Muscle of leg (tissue), 11 donors: ENCODE measurements around the gene TNFSF13. TPM values are rescaled to one million over a fixed set of nuclear protein-coding genes. Genes with fewer than 3 reads are reported as not detected.

Experiments
- DNase-seq: peaks from one replicate; pipeline ENCODE4 v3.0.0; 2013
- H3K27ac ChIP-seq: one replicate; pipeline ENCODE4 v1.5.1; 2013; ENCODE audit warnings: mild to moderate bottlenecking, low read length, control low read depth
- H3K27me3 ChIP-seq: one replicate; pipeline ENCODE4 v1.6.1; 2013; ENCODE audit warnings: low read length; ENCODE audit not compliant: control insufficient read depth, insufficient read depth
- H3K36me3 ChIP-seq: one replicate; pipeline ENCODE4 v1.6.1; 2013; ENCODE audit warnings: low read length; ENCODE audit not compliant: control insufficient read depth, insufficient read depth
- H3K4me1 ChIP-seq: one replicate; pipeline ENCODE4 v1.6.1; 2013; ENCODE audit warnings: low read length; ENCODE audit not compliant: control insufficient read depth, insufficient read depth
- H3K4me3 ChIP-seq: one replicate; pipeline ENCODE4 v1.5.1; 2013; ENCODE audit warnings: low read length, control low read depth
- H3K9me3 ChIP-seq: replicated peaks from 2 replicates; pipeline ENCODE4 v1.6.1; 2013; ENCODE audit warnings: low read depth, low read length; ENCODE audit not compliant: control insufficient read depth
- WGBS: methylation state at CpG from one replicate; pipeline ENCODE4 v1.1.5; 2013; ENCODE audit warnings: missing lambda C conversion rate; ENCODE audit not compliant: insufficient coverage; 5-methylcytosine and 5-hydroxymethylcytosine counted together
- polyA plus RNA-seq, 8 donors: library from polyadenylated mRNA; unstranded; fragments of 120-200 nt; gene quantifications; one replicate each; pipeline versions ENCODE4 v1.2.1 to v1.2.3, GENCODE V29; 2013; ENCODE audit warnings: inconsistent platforms in 1 of 8, low replicate concordance in 1 of 8; ENCODE audit not compliant: insufficient read length in 8 of 8, insufficient read depth in 1 of 8
- total RNA-seq: library from RNA; stranded (reverse); fragments of 120-200 nt; gene quantifications from one replicate; pipeline ENCODE4 v1.2.4, GENCODE V29; 2013

TNFSF13 gene
- total and polyA plus RNA-seq, 9 donors, result 2.2 to 5.9 (median 4.3) TPM

DNA sequence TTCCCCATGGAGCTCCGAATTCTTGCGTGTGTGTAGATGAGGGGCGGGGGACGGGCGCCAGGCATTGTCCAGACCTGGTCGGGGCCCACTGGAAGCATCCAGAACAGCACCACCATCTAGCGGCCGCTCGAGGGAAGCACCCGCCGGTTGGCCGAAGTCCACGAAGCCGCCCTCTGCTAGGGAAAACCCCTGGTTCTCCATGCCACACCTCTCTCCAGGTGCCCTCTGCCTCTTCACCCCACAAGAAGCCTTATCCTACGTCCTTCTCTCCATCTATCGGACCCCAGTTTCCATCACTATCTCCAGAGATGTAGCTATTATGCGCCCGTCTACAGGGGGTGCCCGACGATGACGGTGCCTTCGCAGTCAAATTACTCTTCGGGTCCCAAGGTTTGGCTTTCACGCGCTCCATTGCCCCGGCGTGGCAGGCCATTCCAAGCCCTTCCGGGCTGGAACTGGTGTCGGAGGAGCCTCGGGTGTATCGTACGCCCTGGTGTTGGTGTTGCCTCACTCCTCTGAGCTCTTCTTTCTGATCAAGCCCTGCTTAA is 2.6 kb downstream of the TNFSF13 start:
- H3K27ac ChIP-seq, result peak overlapping the region; percentile 98
- H3K27me3 ChIP-seq, result no peaks in the 10 kb centered on the region
- H3K36me3 ChIP-seq, result peaks cover 35% of the 10 kb centered on the region
- WGBS, result under 1% methylated on average over 19 of the region's 32 CpGs
- DNase-seq, result peak; percentile 93
- no peaks in the 10 kb centered on the region for H3K9me3 ChIP-seq
- H3K4me3 ChIP-seq, result peak overlapping the region; percentile 83
- peaks cover 56% of the 10 kb centered on the region for H3K4me1 ChIP-seq

GRCh38 chr17:7561589-7562207 is 3.1 kb downstream of the TNFSF13 start, which contains the start of gene SENP3:
TSS of gene SENP3 (plus strand) at chr17:7561919. CDS start at chr17:7563077, 1,158 bp downstream.
- peak; percentile 97 for DNase-seq
- WGBS, result under 1% methylated on average over 75 of the region's 82 CpGs

GRCh38 chr17:7562208-7562605 is 3.7 kb downstream of the TNFSF13 start:
- peak overlapping the region; percentile 83 for H3K4me3 ChIP-seq
- no peak for DNase-seq
- H3K36me3 ChIP-seq, result peaks cover 45% of the 10 kb centered on the region
- 1% methylated on average over 9 of the region's 28 CpGs for WGBS
- peak overlapping the region; percentile 82 for H3K27ac ChIP-seq
- H3K27me3 ChIP-seq, result no peaks in the 10 kb centered on the region
- H3K9me3 ChIP-seq, result no peaks in the 10 kb centered on the region
- H3K4me1 ChIP-seq, result peaks cover 53% of the 10 kb centered on the region

More at GRCh38 chr17:7561589-7562207, 3.1 kb downstream of the TNFSF13 start, which contains the start of gene SENP3:
- Histone ChIP-seq H3K27ac (peak within 1 kb of the TSS; percentile 98), H3K4me1 (peaks cover 56% of the 10 kb centered on the region), H3K9me3 (no peaks in the 10 kb centered on the region), H3K36me3 (peaks cover 41% of the 10 kb centered on the region), H3K27me3 (no peaks in the 10 kb centered on the region), H3K4me3 (peak within 1 kb of the TSS; percentile 83)

GRCh38 chr17:7563115-7563869 is 4.7 kb downstream of the TNFSF13 start:
- H3K27ac ChIP-seq, result no peak overlapping the region
- H3K36me3 ChIP-seq, result peaks cover 50% of the 10 kb centered on the region
- H3K9me3 ChIP-seq, result no peaks in the 10 kb centered on the region
- no peaks in the 10 kb centered on the region for H3K27me3 ChIP-seq
- H3K4me1 ChIP-seq, result peaks cover 42% of the 10 kb centered on the region
- 91% methylated on average over 22 of the region's 30 CpGs for WGBS
- no peak overlapping the region for H3K4me3 ChIP-seq
- no peak for DNase-seq

DNA sequence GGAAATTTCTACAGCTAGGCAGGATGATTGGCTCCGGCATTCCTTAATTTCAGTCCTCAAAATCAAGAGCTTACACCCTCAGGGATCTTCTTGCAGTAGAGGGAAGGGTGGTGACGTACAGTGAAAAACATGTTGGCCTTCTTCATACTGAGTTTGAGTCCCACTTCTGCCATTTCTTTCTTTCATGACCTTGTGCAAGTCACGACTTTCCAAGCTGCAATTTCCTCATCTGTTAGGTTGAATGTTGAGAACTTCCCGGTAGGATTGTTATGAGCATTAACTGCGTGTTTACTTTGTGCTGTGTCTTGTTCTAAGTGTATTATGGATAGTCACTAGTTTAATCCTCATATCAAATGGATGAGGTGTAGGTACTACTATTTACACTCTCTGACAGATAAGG is 11.0 kb downstream of the TNFSF13 start:
- no peak for DNase-seq
- Histone ChIP-seq H3K4me1 (peaks cover 14% of the 10 kb centered on the region), H3K27ac (no peak overlapping the region), H3K9me3 (no peaks in the 10 kb centered on the region), H3K4me3 (no peak overlapping the region), H3K36me3 (peaks cover 63% of the 10 kb centered on the region), H3K27me3 (no peaks in the 10 kb centered on the region)
- no CpG with 5 or more reads among the region's 5 CpGs for WGBS

DNA sequence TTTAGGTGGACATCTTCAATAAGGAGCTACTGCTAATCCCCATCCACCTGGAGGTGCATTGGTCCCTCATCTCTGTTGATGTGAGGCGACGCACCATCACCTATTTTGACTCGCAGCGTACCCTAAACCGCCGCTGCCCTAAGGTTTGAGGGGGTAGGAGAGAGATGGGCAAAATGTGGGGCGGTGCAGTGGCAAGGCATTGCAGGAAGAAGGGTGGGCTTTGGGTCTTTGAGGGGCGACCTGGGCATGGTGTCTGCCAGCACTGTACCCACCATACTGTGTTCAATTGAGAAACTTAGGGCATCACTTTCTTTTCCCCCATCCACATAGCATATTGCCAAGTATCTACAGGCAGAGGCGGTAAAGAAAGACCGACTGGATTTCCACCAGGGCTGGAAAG is 11.8 kb downstream of the TNFSF13 start:
- Histone ChIP-seq H3K27me3 (no peaks in the 10 kb centered on the region), H3K27ac (no peak overlapping the region), H3K4me3 (no peak overlapping the region), H3K9me3 (no peaks in the 10 kb centered on the region), H3K4me1 (peaks cover 20% of the 10 kb centered on the region), H3K36me3 (peaks cover 63% of the 10 kb centered on the region)
- 75% methylated on average over 2 of the region's 10 CpGs for WGBS
- no peak for DNase-seq

GRCh38 chr17:7572338-7572587 is 13.7 kb downstream of the TNFSF13 start:
- DNase-seq, result no peak
- peaks cover 28% of the 10 kb centered on the region for H3K4me1 ChIP-seq
- peaks cover 64% of the 10 kb centered on the region for H3K36me3 ChIP-seq
- H3K27me3 ChIP-seq, result no peaks in the 10 kb centered on the region
- H3K4me3 ChIP-seq, result peak overlapping the region; percentile 47
- 0% methylated on average over 10 of the region's 11 CpGs for WGBS
- H3K27ac ChIP-seq, result peak overlapping the region; percentile 87
- H3K9me3 ChIP-seq, result no peaks in the 10 kb centered on the region

DNA sequence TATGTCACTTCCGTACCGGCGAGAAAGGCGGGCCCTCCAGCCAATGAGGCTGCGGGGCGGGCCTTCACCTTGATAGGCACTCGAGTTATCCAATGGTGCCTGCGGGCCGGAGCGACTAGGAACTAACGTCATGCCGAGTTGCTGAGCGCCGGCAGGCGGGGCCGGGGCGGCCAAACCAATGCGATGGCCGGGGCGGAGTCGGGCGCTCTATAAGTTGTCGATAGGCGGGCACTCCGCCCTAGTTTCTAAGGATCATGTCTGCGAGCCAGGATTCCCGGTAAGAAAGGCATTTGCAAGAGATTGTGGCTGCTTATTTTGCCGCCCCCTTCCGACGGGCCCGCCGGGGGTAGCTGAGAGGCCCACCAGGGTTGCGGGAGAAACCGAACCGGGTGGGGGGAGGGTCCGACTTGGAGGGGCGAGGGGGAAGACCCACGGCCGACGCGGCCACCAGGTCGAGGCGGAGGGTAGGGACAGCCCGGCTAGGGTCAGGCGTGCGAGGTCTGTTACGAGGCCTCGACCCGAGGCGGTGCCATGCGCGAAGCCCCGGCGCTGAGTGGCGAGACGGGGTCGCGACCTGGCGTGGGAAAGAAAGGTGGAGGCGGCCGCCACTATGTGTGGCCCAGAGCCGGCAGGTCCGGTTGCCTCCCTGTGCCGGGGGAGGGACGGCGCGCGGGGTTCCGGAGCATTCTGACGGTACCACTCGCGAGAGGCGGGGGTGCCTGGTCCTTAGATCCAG is 14.2 kb downstream of the TNFSF13 start:
- H3K36me3 ChIP-seq, result peaks cover 65% of the 10 kb centered on the region
- under 1% methylated on average over 73 of the region's 73 CpGs for WGBS
- H3K27ac ChIP-seq, result peak overlapping the region; percentile 99
- H3K9me3 ChIP-seq, result no peaks in the 10 kb centered on the region
- DNase-seq, result peak; percentile 100
- peaks cover 28% of the 10 kb centered on the region for H3K4me1 ChIP-seq
- H3K27me3 ChIP-seq, result no peaks in the 10 kb centered on the region
- H3K4me3 ChIP-seq, result peak overlapping the region; percentile 100

DNA sequence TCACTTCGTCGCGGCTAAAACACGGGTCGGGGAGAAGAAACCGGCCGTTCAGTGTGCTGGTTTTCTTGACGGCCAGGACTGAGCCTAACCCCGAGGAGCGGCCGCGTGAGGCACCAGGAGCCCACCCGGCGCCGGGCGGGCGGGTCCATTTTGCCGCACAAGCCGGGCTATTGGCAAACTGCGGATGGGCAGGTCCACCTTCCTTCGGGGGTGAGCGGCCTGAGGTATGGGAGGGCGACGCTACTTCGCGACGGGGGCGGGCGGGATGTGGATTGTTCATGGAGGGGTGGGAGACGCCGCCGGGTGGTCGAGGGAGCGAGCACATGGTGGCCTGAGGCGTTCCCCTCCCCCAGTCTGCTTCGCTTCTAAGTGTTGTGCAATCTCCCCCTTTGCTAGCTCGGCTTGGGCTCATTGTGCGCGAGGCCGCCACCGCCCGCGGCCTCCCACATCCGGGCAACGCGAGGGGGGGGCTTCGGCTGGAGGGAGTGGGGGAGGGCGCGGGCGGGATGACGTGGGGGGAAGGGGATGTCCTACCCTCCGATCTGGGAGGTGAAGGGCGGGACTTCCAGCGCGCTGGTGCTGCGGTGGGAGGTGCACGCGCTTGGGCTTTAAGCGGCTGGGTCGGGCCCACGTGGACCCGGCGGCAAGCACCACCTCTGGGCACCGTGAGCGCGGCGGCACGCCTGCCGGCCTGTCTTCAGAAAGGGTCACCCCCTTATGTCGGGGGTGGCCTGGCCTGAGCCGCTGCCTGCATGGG is 15.0 kb downstream of the TNFSF13 start:
- 0% methylated on average over 51 of the region's 71 CpGs for WGBS
- Histone ChIP-seq H3K4me3 (peak overlapping the region; percentile 100), H3K4me1 (peaks cover 28% of the 10 kb centered on the region), H3K9me3 (no peaks in the 10 kb centered on the region), H3K27me3 (no peaks in the 10 kb centered on the region), H3K27ac (peak overlapping the region; percentile 99), H3K36me3 (peaks cover 72% of the 10 kb centered on the region)
- DNase-seq, result peak; percentile 97
